ACHN (cell line): ENCODE results near the gene SH3BP2.
A peak's percentile ranks its signal among the peaks of the same experiment; 100 is the strongest.

ENCODE experiments used
- DNase-seq: peaks from one replicate; pipeline ENCODE4 v3.0.0-alpha.2; 2015
- in situ Hi-C: cut with HindIII; loops from 2 replicates; pipeline ENCODE4 v1.10.0; 2017; ENCODE audit warnings: low sequenced_read_pairs, low pct_ligation_motif_present, low pct_unique_long_range_greater_than_20kb

The SH3BP2 gene

GRCh38 chr4:2837110-2837903, 44.4 kb downstream of the SH3BP2 start:
- in situ Hi-C loops = no loop called here
- no peak for DNase-seq

DNA sequence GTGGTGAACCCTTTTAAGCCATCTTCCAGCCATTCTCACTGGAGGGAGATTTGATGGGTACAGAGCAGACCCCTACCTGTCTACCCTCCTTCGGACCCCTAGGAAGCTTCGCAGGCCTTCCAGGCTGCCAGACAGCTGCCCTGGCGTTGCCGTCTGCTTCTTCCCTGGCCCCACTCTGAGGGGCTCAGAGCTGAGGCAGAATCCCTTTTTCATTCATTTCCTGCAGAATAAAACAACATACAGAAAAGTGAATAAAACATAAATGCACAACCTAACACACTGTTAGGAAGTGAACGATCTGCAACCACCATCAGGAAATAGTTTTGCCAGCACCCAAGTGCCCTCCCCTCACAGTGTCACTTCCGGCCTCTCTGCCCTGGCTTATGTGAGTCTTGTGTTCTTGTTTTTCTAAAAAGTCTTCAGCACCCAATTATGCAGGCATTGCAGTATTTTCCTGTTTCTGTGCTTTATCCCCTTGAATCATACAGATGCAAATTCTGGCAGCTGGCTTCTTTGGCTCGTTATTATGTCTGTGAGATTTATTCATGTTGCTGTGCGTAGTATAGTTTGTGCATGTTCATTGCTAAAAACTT, 45.1 kb downstream of the SH3BP2 start:
- in situ Hi-C loops = no loop called here
- DNase-seq = no peak

- DNase-seq = no peak
- in situ Hi-C loops = no loop called here
Measured at GRCh38 chr4:2839060-2839459, 46.2 kb downstream of the SH3BP2 start.

DNA sequence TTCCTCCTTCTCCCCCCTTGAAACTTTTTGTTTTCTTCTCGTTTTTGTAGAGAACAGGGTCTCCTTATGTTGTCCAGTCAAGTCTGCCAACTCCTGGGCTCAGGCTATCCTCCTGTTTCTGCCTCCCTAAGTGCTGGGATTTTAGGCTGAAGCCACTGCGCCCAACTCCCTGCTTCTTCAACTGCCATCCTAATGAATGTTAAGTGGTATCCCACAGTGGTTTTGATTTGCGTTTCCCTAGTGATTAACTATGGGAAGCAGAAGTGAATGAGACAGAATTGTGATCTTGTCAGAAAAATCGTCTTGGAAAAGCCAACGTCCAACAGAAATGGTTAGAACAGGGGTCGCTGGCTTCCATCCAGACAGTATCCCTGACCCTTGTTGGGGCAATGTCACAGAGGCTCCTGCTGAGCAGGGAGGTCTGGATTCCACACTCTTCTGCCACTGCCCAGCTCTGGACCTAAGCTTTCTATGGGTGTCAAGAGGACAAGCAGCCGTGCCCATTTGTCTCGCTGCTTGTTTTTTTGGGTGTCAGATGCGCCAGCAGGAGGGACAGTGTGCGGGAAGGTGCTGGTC, 49.9 kb downstream of the SH3BP2 start:
- no peak for DNase-seq
- in situ Hi-C loops = no loop called here

- peak; percentile 86 for DNase-seq
- in situ Hi-C loops = no loop called here
Measured at GRCh38 chr4:2843263-2843940, 50.5 kb downstream of the SH3BP2 start, which contains the start of gene ADD1. ADD1 (plus strand) TSS chr4:2843844; CDS start chr4:2875916, 32,072 bp downstream.

GRCh38 chr4:2843941-2844584, 51.2 kb downstream of the SH3BP2 start:
- in situ Hi-C loops = no loop called here
- DNase-seq = peak; percentile 36

DNA sequence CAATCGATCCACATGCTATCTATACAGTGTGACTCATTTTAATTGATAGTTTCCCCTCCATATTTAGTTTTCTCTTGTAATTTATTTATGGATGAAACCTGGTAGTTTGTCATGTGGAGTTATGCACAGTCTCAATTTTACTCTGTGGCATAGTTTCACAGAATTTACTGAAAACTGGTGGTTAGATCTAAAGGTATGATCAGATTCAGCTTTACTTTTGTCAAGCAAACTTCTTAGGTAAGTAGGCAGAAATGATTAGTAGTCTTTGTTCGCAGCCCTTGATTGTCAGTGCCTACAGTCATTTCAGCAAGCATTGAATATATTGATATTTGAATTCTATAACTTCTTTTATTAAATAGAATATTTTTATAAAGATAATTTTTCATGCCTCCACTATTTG, 53.3 kb downstream of the SH3BP2 start:
- in situ Hi-C loops = no loop called here

DNA sequence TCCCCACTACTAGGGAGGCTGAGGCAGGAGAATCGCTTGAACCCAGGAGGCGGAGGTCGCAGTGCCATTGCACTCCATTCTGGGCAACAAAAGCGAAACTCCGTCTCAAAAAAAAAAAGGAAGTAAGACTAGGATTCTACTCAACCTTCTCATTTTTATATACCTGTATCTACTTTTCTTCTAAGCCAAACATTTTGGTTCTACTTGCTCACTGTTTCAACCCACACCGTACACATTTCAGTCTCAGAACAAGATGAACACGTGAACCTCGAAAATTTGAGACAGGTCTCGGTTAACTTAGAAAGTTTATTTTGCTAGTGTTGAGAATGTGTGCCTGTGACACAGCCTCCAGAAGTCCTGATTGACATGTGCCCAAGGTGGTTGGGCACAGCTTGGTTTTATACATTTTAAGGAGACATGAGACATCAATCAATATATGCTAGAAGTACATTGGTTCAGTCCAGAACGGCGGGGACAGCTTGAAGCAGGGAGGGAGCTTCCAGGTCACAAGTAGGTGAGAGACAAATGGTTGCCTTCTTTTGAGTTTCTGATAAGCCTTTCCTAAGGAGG, 54.5 kb downstream of the SH3BP2 start:
- no peak for DNase-seq
- in situ Hi-C loops = no loop called here

More for the DNA sequence above, 53.3 kb downstream of the SH3BP2 start:
- no peak for DNase-seq

DNA sequence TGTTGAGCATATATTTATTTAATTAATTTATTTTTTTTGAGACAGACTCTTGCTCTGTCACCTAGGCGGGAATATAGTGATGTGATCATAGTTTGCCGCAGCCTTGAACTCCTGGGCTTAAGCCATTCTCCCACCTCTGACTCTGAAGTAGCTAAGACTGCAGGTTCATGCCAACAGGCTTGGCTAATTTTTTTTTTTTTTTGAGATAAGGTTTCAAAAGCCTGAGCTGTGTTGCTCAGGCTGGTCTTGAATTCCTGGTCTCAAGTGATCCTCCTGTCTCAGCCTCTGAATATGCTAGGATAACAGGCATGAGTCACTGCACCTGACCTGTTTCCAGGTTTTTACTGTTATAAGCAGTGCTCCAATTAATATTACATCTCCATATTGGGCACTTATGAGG, 55.6 kb downstream of the SH3BP2 start:
- no peak for DNase-seq
- in situ Hi-C loops = no loop called here

GRCh38 chr4:2849267-2850152, 56.6 kb downstream of the SH3BP2 start:
- no peak for DNase-seq
- in situ Hi-C loops = no loop called here

GRCh38 chr4:2850966-2851798, 58.3 kb downstream of the SH3BP2 start:
- in situ Hi-C loops = no loop called here
- DNase-seq = peak; percentile 20

DNA sequence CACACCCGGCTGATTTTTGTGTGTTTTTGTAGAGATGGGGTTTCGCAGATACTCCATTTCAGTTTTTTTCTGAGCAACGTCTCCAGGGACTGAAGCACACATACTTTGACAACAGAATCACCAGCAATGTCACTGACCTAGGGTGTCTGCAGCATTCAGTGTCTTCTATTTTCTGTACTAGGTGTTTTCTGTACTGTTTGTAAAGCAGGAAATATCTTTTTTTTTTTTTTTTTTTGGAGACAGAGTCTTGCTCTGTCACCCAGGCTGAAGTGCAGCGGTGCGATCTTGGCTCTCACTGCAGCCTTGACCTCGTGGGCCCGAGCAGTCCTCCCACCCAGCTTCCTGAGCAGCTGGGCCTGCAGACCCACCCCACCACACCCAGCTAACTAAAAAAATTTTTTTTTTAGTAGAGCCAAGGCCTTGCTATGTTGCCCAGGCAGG, 59.6 kb downstream of the SH3BP2 start:
- DNase-seq = no peak
- in situ Hi-C loops = no loop called here

DNA sequence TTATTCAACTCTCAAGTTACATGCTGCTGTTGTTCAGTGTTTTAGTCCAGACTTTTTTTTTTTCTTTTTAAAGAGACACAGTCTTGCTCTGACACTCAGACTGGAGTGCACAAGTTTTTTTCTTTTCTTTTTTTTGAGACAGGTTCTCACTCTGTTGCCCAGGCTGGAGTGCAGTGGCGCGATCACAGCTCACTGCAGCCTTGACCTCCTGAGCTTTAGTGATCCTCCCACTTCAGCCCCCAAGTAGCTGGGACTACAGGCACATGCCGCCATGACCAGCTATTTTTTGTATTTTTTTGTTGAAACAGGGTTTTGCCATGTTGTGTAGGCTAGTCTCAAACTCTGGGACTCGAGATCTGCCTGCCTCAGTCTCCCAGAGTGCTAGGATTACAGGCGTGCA, 62.7 kb downstream of the SH3BP2 start:
- DNase-seq = no peak
- in situ Hi-C loops = no loop called here

- DNase-seq = no peak
- in situ Hi-C loops = no loop called here
Measured at GRCh38 chr4:2856266-2856665, 63.4 kb downstream of the SH3BP2 start.

DNA sequence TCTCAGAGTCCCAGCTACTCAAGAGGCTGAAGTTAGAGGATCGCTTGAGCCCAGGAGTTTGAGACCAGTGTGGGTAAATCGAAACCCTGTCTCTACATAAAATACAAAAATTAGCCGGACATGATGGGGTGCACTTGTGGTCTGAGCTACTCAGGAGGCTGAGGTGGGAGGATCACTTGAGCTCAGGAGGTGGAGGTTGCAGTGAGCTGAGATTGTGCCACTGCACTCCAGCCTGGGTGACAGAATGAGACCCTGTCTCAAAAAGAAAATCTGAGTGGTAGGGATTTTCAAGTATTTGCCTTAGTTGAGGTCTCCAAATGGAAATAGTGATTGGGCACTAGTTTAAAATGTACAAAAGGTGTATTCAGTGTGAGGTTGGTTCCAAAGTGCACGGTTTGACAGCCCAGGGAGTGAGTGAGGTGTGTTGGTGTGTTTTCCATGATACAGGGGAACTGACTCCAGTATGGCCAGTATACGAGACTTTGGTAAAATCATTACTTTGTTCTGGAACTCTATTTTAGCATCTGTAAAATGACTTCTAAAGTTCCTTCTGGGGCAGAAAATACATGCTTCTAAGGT, 64.6 kb downstream of the SH3BP2 start:
- no peak for DNase-seq
- in situ Hi-C loops = no loop called here

DNA sequence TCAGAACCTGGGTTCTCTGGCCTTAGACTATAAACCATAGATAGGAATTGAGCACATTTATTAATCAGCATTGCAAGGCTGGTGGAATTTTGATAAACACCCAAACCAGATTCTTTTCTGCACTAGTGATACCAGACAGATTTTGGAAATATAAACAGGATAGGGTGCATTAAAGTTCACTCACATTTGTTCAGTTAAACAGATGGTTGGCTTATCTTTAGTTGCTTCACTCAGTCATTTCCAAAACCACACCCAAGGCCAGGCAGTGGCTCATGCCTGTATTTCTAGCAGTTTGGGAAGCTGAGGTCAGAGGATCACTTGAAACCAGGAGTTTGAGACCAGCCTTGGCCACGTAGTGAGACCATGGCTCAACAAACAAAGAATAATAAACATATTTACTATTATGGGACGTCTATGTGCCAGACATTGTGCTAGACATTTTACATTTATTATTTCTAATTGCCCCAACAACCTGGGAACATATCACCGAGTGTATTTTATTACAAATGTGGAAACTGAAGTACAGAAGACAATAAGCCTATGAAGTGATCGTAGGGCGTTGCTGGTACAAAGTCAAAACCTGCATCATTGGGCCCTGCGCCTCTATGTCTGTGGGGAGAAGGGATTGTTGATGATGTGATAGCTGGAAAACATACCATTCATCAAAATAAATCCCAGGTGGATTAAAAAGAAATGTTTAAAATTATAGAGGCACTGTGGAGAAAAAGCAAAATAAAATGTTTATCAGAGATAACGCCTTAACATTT, 65.7 kb downstream of the SH3BP2 start:
- in situ Hi-C loops = no loop called here

More for the DNA sequence above, 65.7 kb downstream of the SH3BP2 start:
- no peak for DNase-seq
